Osteoblast (primary cell): ENCODE data around the gene SWAP70. TPM values are rescaled to one million over a fixed set of nuclear protein-coding genes. Genes with fewer than 3 reads are reported as not detected.

Experiments used
- DNase-seq: peaks from one replicate; pipeline ENCODE4 v3.0.0; 2011; ENCODE audit warnings: low spot score, mixed read lengths; ENCODE audit not compliant: insufficient read length; ENCODE audit errors: missing footprints
- H2AFZ ChIP-seq: 2 replicates; pipeline ENCODE4 v1.6.0; 2011; ENCODE audit warnings: mild to moderate bottlenecking, low read length
- H3K27ac ChIP-seq: 2 replicates; pipeline ENCODE4 v1.5.1; 2011; ENCODE audit warnings: mild to moderate bottlenecking, low read depth, low read length, moderate library complexity
- H3K27me3 ChIP-seq: 2 replicates; pipeline ENCODE4 v1.6.0; 2012; ENCODE audit warnings: mild to moderate bottlenecking, control low read depth, inconsistent platforms, low read length, moderate library complexity; ENCODE audit not compliant: insufficient read depth
- H3K36me3 ChIP-seq: 2 replicates; pipeline ENCODE4 v1.5.1; 2011; ENCODE audit warnings: mild to moderate bottlenecking, low read length, control low read depth, moderate library complexity; ENCODE audit not compliant: insufficient read depth
- H3K4me1 ChIP-seq: 2 replicates; pipeline ENCODE4 v1.5.1; 2011; ENCODE audit warnings: mild to moderate bottlenecking, low read length, control low read depth, moderate library complexity; ENCODE audit not compliant: insufficient read depth
- H3K4me2 ChIP-seq: 2 replicates; pipeline ENCODE4 v1.6.0; 2011; ENCODE audit warnings: mild to moderate bottlenecking, low read length; ENCODE audit not compliant: insufficient read depth
- H3K4me3 ChIP-seq: fragments of 200-600 bp; sonication (generic); 3 replicates; pipeline ENCODE4 v1.5.1; 2012; ENCODE audit warnings: mild to moderate bottlenecking, low read length, inconsistent platforms; ENCODE audit not compliant: insufficient read depth
- H3K79me2 ChIP-seq: 2 replicates; pipeline ENCODE4 v1.6.0; 2012; ENCODE audit warnings: mild to moderate bottlenecking, low read length, control low read depth, inconsistent platforms; ENCODE audit not compliant: insufficient read depth
- H3K9me3 ChIP-seq: 2 replicates; pipeline ENCODE4 v1.5.1; 2011; ENCODE audit warnings: low read depth, low read length, control low read depth
- H4K20me1 ChIP-seq: 2 replicates; pipeline ENCODE4 v1.6.0; 2012; ENCODE audit warnings: mild to moderate bottlenecking, low read length, control low read depth; ENCODE audit not compliant: insufficient read depth
- CTCF ChIP-seq: IDR thresholded peaks from 2 replicates; pipeline ENCODE4 v1.5.1; 2011; ENCODE audit warnings: mild to moderate bottlenecking, low read depth, low read length, moderate library complexity; ENCODE audit errors: extremely low read depth
- total RNA-seq: library from RNA; depleted of rRNA; stranded (reverse); fragments of >200 nt; gene quantifications from 2 replicates; pipeline ENCODE4 v1.2.3, GENCODE V29; 2012

SWAP70 gene
- total RNA-seq, 1 donor, result 62.2 TPM

GRCh38 chr11:9624448-9624847 lies 39.4 kb upstream of the SWAP70 start:
- H3K27ac ChIP-seq, result no peak overlapping the region
- TF ChIP-seq CTCF, result no peak
- no peak for DNase-seq

GRCh38 chr11:9625162-9625561 lies 38.7 kb upstream of the SWAP70 start:
- H3K36me3 ChIP-seq, result no peaks in the 10 kb centered on the region
- H3K27ac ChIP-seq, result no peak overlapping the region
- no peaks in the 10 kb centered on the region for H3K79me2 ChIP-seq
- no peaks in the 10 kb centered on the region for H3K27me3 ChIP-seq
- H2AFZ ChIP-seq, result no peak overlapping the region
- no peak for TF ChIP-seq CTCF
- H3K4me2 ChIP-seq, result no peak overlapping the region
- no peak overlapping the region for H3K4me3 ChIP-seq
- H3K4me1 ChIP-seq, result no peaks in the 10 kb centered on the region
- no peak for DNase-seq
- H3K9me3 ChIP-seq, result no peaks in the 10 kb centered on the region
- H4K20me1 ChIP-seq, result no peaks in the 10 kb centered on the region

More at GRCh38 chr11:9624448-9624847, 39.4 kb upstream of the SWAP70 start:
- Histone ChIP-seq H3K27me3 (no peaks in the 10 kb centered on the region), H3K4me2 (no peak overlapping the region), H3K4me1 (no peaks in the 10 kb centered on the region), H2AFZ (no peak overlapping the region), H4K20me1 (no peaks in the 10 kb centered on the region), H3K9me3 (no peaks in the 10 kb centered on the region), H3K4me3 (no peak overlapping the region), H3K79me2 (no peaks in the 10 kb centered on the region), H3K36me3 (no peaks in the 10 kb centered on the region)

- no peak for TF ChIP-seq CTCF
- Histone ChIP-seq H3K4me2 (no peak overlapping the region), H3K79me2 (no peaks in the 10 kb centered on the region), H4K20me1 (no peaks in the 10 kb centered on the region), H2AFZ (no peak overlapping the region), H3K4me3 (no peak overlapping the region), H3K27ac (no peak overlapping the region), H3K27me3 (no peaks in the 10 kb centered on the region), H3K4me1 (no peaks in the 10 kb centered on the region), H3K9me3 (no peaks in the 10 kb centered on the region), H3K36me3 (no peaks in the 10 kb centered on the region)
- no peak for DNase-seq
These were observed 38.1 kb upstream of the SWAP70 start for GRCh38 chr11:9625728-9626127.

GRCh38 chr11:9626496-9627394 lies 37.1 kb upstream of the SWAP70 start:
- H3K36me3 ChIP-seq, result no peaks in the 10 kb centered on the region
- peak overlapping the region; percentile 2 for H3K4me2 ChIP-seq
- H2AFZ ChIP-seq, result peak overlapping the region; percentile 73
- H3K4me1 ChIP-seq, result no peaks in the 10 kb centered on the region
- TF ChIP-seq CTCF, result no peak
- H3K79me2 ChIP-seq, result no peaks in the 10 kb centered on the region
- no peak overlapping the region for H3K4me3 ChIP-seq
- H3K27ac ChIP-seq, result no peak overlapping the region
- no peak for DNase-seq
- no peaks in the 10 kb centered on the region for H4K20me1 ChIP-seq
- no peaks in the 10 kb centered on the region for H3K9me3 ChIP-seq
- no peaks in the 10 kb centered on the region for H3K27me3 ChIP-seq
